IPS DF 4.7 (cell line): ENCODE data around the gene ALPK3.

Experiments used
- DNase-seq: peaks from one replicate; pipeline ENCODE4 v3.0.0-alpha.2; 2013; ENCODE audit warnings: low spot score; ENCODE audit errors: extremely low read depth

The ALPK3 gene

GRCh38 chr15:84798436-84798946 is 18.7 kb upstream of the ALPK3 start:
- no peak for DNase-seq

GRCh38 chr15:84799511-84800187 is 17.5 kb upstream of the ALPK3 start:
- no peak for DNase-seq

DNA sequence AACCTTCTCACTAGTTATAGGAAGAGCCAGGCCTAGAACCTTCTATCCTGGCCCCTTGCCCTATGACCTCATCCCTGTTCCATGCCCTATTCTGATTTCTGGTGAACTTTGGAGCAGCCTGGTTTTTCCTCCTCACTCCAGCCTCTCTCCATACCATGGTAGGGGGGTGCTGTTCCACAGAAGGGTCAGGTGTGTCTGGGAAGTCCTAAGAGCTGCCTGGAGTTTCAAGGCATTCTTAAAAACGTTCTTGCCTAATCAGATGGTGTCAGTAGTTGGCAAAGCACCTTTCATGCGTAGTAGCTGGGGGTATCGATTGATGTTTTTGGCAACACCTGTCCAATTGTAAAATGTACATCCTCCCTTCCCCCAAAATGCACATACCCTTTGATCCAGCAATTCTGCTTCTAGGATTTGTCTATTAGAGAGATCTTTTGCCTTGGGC is 16.8 kb upstream of the ALPK3 start:
- no peak for DNase-seq

DNA sequence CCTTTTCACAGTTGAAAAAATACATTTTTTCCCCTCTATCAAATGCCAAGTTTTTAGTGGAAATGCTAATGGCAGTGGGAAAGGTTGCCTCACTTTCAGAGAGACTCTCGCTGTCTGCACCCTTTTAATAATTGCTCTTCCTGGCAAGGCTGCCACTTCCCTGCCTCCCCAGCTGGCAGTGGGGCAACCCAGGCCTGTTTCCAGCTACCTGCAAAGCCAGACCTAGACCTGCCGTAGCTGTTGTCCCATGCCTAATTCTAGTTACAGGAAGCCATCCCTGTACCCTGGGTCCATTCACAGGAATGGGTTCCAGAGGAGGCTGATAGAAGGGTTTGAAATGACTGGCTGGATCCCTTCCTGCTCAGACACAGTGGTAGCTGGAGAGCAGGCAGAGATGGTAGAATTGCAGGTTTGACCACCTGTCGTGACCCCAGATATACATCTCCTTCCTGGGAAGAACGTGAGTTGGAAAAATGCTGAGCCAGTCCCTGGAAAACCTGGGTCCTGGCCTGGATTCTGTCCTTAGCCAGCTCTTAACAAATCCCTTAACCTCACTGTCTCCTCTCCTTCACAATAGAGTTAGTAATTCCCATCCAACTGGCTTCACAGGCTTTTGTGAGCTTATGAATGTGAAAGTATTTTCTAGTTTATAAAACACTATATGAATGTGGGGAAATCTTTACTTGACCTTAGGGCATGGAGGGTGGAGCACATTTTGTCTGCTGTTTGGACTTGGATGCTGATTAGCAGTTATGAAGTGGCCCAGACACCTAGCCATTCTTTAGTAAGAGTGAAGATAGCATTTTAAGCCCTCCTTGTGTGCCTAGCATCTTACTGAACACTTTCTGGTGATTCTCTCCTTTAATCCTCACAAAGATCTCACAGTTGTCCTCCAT is 12.9 kb upstream of the ALPK3 start:
- no peak for DNase-seq

DNA sequence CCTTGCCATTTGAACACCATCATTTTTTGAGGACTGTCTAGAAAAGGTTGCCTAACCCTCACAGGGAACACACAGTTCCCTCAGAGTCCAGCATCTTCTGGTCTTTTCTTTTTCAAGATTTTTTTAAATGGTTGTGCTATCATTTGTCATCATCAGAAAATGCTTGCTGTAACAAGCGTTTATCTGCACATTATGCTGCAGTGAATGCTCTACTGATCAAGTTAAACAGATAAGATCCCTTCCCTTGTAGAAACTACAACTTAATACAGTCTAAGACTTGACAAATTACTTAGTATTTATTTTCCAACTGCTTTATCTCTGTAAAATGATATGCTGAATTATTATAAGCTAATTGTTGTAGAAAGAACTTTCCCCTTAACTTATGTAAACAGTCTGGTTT is 11.9 kb upstream of the ALPK3 start:
- no peak for DNase-seq

- DNase-seq, result no peak
Observed at GRCh38 chr15:84807228-84807627, 9.9 kb upstream of the ALPK3 start.

DNA sequence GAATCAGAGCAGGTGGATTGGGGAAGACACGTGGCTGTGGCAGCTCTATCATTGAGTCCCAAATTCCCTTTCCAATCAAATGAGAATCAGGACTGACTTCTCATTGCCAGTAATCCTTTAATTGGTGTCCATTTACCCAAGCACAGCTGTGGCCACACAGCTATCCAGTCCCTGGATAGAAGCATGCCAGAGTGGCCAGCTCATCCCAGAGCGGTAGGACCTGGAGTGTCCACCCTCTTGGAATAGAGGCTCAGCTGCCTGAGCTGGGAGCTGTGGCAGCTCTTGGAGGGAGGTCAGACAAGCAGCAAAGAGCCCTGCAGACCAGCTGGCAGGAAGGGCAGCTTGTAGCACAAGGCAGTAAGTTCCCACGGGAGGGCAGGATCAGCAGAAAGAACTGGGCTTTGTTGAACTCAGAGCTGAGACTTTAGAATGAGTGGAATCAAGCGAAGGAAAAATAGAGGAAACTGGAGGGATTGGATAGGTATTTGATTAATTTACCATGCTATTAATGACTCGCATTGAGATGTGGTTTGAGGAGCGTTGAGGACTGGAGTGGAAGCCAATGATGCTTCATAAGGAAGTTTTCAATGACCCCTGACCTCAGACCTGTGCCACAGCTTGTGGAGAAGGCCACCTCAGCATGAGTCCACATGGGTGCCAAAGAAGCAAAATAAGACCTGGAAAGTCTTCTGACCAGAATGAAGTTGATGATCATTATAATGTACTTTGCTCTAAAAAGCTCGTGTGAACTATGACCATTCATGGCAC is 6.9 kb upstream of the ALPK3 start:
- DNase-seq, result no peak

DNA sequence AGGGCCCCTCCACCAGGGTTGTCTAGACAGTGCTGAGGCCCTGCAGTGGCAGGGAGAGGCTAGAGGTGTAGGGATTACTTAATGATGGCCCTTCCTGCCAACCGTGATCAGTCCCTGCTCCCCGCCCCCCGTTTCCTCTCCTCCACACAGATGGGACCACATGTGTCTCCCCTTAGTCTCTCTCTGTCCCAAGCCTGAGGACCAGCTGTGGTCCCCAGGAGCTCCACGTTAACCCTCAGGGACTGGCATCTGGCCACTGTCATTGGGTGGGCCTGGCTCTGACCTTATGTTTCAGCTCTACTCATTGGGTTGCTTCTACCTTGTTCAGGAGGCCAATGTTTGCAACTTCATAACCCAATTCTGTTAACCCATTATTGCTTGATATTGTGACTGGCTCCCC is 6.0 kb upstream of the ALPK3 start:
- DNase-seq, result no peak

GRCh38 chr15:84811828-84812227 is 5.3 kb upstream of the ALPK3 start:
- DNase-seq, result no peak

DNA sequence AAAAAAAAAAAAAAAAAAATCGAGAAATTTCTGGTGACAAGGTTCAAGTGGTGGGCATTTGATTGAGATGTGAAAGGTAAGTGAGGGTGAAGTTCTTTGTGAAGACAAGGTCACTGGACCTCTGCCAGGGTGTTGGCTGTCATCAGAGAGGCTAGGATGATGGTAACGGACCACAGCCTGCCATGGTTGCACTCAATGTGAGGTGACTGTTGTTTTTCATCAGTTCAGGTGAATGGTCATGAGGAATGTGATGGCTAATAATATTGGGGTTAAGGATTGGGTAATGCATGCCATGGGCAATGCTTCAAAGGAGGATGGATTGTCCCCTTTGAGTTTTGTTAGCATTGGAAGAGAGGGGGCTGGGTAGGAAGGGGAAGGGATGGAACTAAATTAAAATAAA is 4.3 kb upstream of the ALPK3 start:
- no peak for DNase-seq

DNA sequence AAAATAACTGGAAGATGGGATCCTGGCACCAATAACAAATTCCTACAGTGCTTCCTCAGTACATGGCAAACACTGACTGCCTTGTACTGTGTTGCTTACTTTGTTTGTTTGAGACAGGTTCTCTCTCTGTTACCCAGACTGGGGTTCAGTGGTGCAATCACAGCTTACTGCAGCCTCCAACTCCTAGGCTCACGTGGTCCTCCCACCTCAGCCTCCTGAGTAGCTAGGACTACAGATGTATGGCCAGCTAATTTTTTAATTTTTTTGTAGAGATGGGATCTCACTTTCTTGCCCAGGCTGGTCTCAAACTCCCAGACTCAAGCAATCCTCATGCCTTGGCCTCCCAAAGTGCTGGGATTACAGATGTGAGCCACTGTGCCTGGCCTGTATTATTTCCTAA is 3.7 kb upstream of the ALPK3 start:
- no peak for DNase-seq

- no peak for DNase-seq
Observed at GRCh38 chr15:84813931-84814330, 3.2 kb upstream of the ALPK3 start.

DNA sequence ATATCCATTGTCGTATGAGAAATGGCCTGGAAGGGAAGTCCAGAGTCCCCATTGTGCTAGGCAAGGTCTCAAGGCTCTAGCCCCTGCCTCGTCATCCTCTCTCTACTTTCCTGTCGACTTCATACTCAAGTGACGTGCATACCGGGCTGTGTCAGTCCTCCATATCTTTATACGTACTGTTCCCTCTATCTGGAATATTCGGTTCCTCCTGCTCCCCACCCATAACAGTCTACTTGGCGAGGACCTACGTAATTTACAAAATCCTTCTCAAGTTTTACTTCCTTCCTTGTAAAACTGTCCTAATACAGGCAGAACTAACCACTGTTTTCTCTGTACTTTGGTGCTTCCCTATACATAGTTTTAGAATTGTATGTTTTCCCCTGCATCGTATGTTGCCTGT is 2.2 kb upstream of the ALPK3 start:
- DNase-seq, result no peak

DNA sequence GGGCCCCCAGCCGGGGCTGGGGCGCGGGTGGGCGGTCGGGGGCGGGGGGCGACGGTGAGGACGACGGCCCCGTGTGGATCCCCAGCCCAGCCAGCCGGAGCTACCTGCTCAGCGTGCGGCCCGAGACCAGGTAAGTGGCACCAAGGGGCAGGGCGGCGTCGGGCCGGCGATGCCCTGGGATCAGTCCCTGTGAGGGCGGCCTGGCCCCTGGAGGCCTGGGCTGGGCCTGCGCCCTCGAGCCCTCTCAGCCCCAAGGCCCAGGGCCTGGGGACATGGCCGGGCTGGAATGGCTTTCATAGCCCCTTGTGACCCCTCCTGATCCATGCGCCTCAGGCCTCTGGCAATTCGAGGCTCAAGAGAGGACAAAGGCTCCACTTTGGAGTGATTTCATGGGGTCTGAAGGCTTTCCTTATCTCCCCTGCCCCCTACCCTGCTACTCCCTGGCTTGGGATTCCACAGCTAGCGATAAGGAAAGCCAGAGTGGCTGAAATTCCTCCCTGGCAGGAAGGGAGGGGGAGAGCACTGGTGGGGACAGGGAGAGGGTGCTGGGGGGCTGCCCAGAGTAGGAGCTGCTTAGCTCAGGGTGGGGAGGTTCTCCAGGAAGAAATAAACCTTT is 418 bp downstream of the ALPK3 start:
- DNase-seq, result no peak

DNA sequence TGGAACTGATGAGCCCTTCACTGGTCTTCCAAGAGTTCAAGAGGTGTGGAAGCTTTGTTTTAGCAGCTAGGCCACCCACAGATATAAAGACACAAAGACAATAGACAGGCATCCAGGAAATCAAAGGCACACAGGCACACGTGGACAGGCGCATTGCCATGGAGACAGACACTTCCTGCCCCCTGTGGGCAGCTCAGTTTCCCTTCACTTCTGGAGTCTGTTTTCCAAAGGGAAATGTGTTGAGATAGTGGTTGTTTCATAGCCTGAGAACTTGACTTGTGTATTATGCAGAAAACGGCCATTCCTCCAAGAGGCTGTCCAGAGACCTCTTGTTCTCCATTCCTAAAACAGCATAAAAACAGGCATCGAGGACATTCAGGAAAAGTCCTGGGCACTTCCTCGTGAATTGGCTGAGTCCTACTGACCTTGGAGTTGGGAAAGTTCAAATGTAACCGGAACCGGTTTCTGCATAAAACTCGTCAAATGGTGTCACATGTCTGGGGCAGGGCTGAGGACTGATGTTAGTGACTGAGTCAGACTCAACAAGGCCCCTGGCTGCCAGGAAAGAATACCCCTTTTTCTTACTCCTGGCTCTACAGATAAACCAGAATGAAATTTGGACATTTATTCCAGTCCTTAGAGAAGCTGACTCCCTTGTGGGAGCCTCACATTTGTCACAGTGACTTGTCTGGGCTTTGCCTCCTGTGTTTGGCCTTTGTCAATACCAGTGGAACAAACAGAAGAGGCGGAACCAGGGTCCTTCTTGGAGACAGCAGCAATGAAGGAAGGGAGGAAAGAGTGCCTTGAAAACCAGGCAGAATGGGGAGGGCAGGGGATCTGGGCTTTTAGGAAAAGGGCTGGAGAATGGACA is 1.3 kb downstream of the ALPK3 start:
- DNase-seq, result peak; percentile 58

- DNase-seq, result no peak
Observed at GRCh38 chr15:84819291-84819768, 2.2 kb downstream of the ALPK3 start.

DNA sequence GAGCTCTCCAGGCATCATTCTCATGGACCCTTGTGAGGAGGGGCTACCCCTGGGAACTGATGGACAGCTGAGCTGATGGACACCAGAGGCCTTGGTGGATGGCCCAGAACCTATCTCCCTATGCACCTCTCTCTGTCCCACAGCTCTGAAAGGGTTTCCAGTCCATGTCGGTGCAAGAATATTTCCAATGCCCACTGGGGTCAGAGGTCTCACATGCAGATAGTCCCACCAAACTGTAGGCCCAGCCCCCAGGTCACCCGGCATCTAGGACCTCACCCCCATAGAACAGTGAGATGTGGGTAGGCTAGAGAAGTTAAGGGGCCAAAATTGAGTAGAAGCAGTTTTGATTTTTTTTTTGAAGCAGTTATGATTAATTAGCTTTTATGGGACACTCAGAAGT is 2.6 kb downstream of the ALPK3 start:
- DNase-seq, result no peak

DNA sequence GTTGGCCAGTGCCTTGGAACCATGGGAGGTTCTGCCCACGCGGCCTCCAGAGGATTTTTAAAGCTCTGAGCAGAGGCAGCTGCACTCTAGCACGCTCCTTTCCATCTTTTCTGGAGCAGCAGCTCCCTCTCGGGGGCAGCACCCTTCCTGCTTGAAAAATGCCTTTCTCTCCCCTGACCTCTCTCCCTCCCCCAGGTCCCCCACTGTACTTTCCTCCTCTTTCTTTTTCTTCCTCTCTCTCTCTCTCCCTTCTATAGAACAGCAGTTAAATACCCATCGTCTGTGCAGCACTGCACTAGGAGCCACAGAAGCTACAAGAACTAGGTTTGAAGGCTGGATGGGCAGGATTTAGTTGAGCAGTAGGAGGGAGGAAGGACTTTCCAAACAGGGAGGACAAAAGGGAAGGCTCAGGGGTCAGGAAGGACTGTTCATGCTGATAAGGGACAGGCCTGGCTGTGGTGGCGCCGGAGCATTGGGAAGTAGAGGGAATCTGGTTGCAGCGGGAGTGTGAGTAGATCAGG is 4.4 kb downstream of the ALPK3 start:
- DNase-seq, result no peak

- DNase-seq, result no peak
Observed at GRCh38 chr15:84822653-84823281, 5.6 kb downstream of the ALPK3 start.
